Adipocyte (in vitro differentiated cells): ENCODE data around the gene PRKAR2B.

Experiments used
- DNase-seq: peaks from one replicate; pipeline ENCODE4 v3.0.0-alpha.2; 2015; ENCODE audit warnings: low read depth
- H3K27me3 ChIP-seq: replicated peaks from 2 replicates; pipeline ENCODE4 v1.7.0; 2013; ENCODE audit warnings: mild to moderate bottlenecking, low read length, moderate library complexity; ENCODE audit not compliant: control insufficient read depth, insufficient read depth
- H3K36me3 ChIP-seq: 2 replicates; pipeline ENCODE4 v1.7.0; 2013; ENCODE audit warnings: low read length, mild to moderate bottlenecking, moderate library complexity; ENCODE audit not compliant: control insufficient read depth, insufficient read depth, severe bottlenecking
- H3K4me1 ChIP-seq: 2 replicates; pipeline ENCODE4 v1.7.0; 2013; ENCODE audit warnings: mild to moderate bottlenecking, low read length, moderate library complexity; ENCODE audit not compliant: control insufficient read depth, insufficient read depth
- H3K4me3 ChIP-seq: 2 replicates; pipeline ENCODE4 v1.7.0; 2013; ENCODE audit warnings: mild to moderate bottlenecking, low read length, moderate library complexity
- H3K9ac ChIP-seq: 2 replicates; pipeline ENCODE4 v1.7.0; 2013; ENCODE audit warnings: mild to moderate bottlenecking, low read length, moderate library complexity
- H3K9me3 ChIP-seq: 2 replicates; pipeline ENCODE4 v1.7.0; 2013; ENCODE audit warnings: mild to moderate bottlenecking, low read length, moderate library complexity; ENCODE audit not compliant: control insufficient read depth

The PRKAR2B gene

DNA sequence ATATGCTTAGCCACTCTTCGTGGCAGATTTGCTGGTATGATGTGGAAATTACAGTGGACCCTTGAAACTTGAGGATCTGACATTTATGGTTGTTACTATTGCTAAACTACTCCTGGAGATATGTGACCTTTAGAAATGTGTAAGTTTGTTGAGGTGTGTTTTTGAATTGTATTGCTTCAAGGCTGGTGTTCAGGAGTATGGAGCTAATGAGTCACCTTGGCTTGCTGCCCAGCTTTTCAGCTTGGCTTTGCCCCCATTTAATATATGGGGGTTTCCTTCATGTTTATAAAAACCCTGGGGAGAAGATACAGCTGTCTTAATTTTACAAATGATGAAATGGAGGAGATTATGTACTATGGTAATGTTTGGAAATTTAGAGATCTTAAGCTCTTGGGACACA lies 135.9 kb downstream of the PRKAR2B start:
- Histone ChIP-seq H3K9ac (no peak overlapping the region), H3K4me3 (peak overlapping the region; percentile 7), H3K4me1 (peaks cover 19% of the 10 kb centered on the region), H3K27me3 (no peaks in the 10 kb centered on the region), H3K36me3 (peaks cover 41% of the 10 kb centered on the region), H3K9me3 (no peaks in the 10 kb centered on the region)
- DNase-seq: peak; percentile 86

DNA sequence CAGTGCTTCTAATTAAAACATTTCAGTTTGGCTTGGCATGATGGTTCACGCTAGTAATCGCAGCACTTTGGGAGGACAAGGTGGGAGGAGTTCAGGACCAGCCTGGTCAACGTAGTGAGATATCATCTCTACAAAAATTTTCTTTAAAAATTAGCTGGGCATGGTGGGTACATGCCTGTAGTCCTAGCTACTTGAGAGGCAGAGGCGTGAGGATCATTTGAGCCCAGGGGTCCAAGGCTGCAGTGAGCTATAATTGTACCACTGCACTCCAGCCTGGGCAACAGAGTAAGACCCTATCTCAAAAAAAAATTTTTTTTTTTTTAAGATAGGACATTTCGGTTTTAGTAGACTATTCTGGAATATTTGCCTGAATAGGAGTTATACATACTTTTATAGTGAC lies 136.7 kb downstream of the PRKAR2B start:
- Histone ChIP-seq H3K27me3 (no peaks in the 10 kb centered on the region), H3K4me3 (no peak overlapping the region), H3K9me3 (no peaks in the 10 kb centered on the region), H3K36me3 (peaks cover 49% of the 10 kb centered on the region), H3K4me1 (peaks cover 19% of the 10 kb centered on the region), H3K9ac (no peak overlapping the region)
- DNase-seq: no peak

DNA sequence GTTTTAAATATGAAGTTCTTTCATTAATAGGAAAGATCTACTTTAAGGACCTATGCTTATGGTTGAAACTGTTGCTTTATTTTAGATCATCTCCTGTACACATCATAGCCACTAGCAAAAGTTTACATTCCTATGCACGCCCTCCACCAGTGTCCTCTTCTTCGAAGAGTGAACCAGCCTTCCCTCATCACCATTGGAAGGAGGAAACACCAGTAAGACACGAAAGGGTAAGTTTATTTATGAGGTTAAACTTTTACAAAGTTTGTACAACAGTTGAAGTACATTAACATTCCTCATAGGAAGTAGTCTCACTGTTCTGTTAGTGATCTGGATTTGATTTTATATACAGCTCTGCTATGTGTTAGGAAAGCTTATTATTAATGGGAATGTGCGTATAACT lies 141.2 kb downstream of the PRKAR2B start:
- Histone ChIP-seq H3K36me3 (peaks cover 92% of the 10 kb centered on the region), H3K9me3 (no peaks in the 10 kb centered on the region)

DNA sequence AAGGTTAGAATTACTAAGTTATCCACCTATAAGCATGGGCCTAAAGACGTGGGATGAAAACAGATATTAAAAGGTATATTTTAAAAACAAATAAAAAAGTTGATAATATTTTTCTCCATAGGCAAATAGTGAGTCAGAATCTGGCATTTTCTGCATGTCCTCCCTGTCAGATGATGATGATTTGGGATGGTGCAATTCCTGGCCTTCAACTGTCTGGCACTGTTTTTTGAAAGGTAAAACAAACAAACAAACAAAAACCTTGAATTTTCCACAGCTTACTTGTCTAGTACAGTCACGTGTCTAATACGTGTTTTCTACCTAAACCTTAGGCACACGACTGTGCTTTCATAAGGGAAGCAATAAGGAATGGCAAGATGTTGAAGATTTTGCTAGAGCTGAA lies 141.7 kb downstream of the PRKAR2B start:
- Histone ChIP-seq H3K9me3 (no peaks in the 10 kb centered on the region), H3K27me3 (no peaks in the 10 kb centered on the region), H3K4me1 (no peaks in the 10 kb centered on the region), H3K4me3 (no peak overlapping the region), H3K9ac (no peak overlapping the region), H3K36me3 (peaks cover 94% of the 10 kb centered on the region)
- peak; percentile 41 for DNase-seq

More for the DNA sequence above, 141.2 kb downstream of the PRKAR2B start:
- H3K4me3 ChIP-seq: no peak overlapping the region
- H3K4me1 ChIP-seq: peaks cover 4% of the 10 kb centered on the region
- no peak for DNase-seq
- no peaks in the 10 kb centered on the region for H3K27me3 ChIP-seq
- no peak overlapping the region for H3K9ac ChIP-seq

DNA sequence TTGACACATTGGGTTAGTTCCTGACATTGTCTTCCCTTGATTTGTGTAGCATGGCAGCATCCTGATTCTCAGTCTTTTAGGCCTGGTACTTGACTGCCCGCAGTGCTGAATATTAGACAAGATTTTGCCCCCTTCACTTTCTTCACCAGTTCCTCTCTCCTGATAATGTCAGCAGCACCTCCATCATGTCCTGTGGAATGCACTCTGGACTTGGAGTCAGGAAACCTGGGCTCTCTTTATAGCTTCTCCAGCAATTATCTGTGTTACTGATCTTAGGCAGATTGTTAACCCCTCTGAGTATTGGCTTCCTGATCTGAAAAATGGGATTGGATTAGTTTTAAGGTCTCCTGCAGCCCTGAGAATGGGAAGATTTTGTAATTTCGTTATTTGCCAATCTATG lies 143.3 kb downstream of the PRKAR2B start:
- DNase-seq: no peak
- H3K9me3 ChIP-seq: no peaks in the 10 kb centered on the region
- no peaks in the 10 kb centered on the region for H3K4me1 ChIP-seq
- no peaks in the 10 kb centered on the region for H3K27me3 ChIP-seq
- H3K9ac ChIP-seq: no peak overlapping the region
- H3K36me3 ChIP-seq: peaks cover 93% of the 10 kb centered on the region
- H3K4me3 ChIP-seq: no peak overlapping the region

DNA sequence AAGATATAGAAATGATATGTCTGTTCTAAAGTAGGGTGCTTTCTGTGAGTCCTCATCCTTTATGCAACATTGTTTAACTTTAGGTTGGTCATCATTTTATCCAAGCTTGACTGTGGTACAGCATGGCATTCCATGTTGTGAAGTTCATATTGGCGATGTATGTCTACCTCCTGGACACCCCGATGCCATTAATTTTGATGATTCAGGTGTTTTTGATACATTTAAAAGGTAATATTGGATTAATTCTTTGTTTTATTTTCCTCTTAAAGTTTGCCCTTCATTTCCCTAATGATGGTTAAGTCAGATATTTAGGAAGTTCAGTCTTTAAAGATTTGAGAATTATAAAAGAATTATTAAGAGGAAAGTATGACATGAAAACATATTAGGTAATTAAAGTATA lies 145.6 kb downstream of the PRKAR2B start:
- DNase-seq: no peak
- Histone ChIP-seq H3K9ac (no peak overlapping the region), H3K9me3 (no peaks in the 10 kb centered on the region), H3K27me3 (no peaks in the 10 kb centered on the region), H3K4me1 (peaks cover 9% of the 10 kb centered on the region), H3K4me3 (no peak overlapping the region), H3K36me3 (peaks cover 88% of the 10 kb centered on the region)

DNA sequence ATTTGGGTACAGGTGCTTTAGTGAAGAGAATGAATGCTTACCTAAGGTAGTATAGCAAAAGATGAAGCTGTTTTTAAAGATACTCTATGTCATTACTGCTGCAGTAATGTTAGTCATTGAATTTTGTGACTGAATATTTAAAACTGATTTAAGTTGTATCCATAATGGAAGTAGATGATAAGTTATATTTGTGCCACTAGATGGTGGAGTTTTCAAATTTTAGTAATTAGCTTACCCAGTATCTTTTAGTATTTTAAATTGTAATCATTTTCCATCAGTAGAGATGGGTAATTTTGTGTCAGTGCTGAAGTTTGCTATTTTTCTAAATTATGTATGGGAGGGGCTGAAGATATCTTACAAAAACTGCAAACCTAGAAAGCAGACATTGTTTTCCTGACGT lies 149.5 kb downstream of the PRKAR2B start:
- Histone ChIP-seq H3K9me3 (no peaks in the 10 kb centered on the region), H3K9ac (no peak overlapping the region), H3K36me3 (peaks cover 85% of the 10 kb centered on the region), H3K4me3 (no peak overlapping the region), H3K4me1 (peaks cover 9% of the 10 kb centered on the region), H3K27me3 (no peaks in the 10 kb centered on the region)
- DNase-seq: peak; percentile 46

DNA sequence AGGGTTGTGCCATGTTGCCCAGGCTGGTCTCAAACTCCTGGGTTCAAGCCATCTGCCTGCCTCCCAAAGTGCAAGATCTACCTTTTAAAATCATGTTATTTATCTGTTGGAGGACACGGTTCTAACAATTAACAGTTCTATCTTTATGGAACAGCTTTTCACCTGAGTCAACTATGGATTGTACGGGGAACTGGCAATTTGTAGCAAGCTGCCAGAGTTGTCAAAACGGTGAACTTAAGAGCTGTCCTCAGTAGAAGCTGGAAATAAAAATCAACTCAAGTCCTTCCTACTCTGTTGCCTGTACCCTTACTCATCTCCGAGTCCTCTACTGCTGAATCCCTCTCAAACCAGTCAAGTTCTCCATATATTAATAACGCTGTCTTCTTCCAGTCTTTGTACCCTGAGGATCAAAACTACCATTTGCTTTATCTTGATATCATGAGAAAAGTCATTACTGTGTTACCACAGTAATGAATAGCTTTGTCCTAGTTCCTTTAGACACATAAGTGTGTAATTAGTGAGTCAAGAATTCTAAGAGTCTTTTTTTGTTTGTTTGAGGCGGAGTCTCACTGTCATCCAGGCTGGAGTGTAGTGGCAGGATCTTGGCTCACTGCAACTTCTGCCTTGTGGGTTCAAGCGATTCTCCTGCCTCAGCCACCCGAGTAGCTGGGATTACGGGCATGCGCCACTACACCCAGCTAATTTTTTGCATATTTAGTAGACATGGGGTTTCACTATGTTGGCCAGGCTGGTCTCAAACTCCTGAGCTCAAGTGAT lies 152.5 kb downstream of the PRKAR2B start:
- H3K36me3 ChIP-seq: peaks cover 85% of the 10 kb centered on the region
- H3K27me3 ChIP-seq: no peaks in the 10 kb centered on the region
- no peak overlapping the region for H3K4me3 ChIP-seq
- H3K9ac ChIP-seq: no peak overlapping the region
- DNase-seq: no peak
- H3K9me3 ChIP-seq: no peaks in the 10 kb centered on the region
- H3K4me1 ChIP-seq: peaks cover 16% of the 10 kb centered on the region

DNA sequence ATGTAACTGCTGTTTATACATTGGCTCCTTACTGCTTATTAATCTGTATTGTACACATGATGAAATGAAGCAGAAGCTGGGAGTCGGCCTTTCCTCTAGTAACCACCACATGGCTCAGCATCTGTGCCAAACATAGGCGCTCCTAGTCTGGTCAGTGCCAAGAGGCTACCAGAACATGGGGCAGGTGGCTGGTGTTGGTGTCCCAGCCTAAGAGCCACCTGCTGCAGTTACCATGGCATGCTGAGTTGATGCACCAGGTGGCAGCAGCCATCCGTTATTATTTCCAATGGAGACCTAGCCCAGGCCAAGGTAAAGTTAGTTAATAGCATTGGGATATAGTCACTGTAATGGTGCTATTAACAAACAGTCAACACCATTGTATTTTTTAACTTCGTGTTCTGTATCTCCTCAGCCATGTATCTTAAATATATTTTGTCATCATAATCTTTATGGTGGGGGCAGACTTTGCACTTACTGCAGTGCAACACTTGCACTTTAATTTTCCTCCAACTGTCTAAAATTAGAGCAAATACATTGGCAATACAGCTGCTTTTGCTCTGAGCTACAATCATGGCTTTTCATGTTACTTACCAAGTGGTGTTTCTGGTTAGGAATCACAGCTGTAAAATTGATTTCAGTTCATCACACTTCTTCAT lies 157.4 kb downstream of the PRKAR2B start:
- Histone ChIP-seq H3K27me3 (no peaks in the 10 kb centered on the region), H3K4me3 (no peak overlapping the region), H3K9me3 (no peaks in the 10 kb centered on the region), H3K9ac (no peak overlapping the region), H3K36me3 (peaks cover 86% of the 10 kb centered on the region), H3K4me1 (peaks cover 16% of the 10 kb centered on the region)
- DNase-seq: no peak

DNA sequence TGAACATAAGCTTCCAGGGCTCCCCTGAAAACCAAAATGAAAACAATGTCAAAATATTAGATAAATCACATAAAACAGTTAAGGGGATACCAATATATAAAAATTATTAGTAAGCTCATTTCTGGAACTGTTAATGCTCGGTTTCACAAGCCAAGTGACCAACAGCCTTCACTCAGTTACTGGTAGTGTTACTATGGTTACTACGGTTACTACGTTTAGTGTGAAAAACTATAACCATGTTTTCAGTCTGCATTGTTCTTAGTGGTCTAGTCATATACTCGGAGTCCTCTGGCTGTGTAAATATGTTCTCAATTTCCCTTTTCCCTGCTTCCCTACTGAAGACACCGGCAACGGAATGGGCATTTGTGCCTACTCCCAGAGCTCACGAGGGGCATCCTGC lies 159.1 kb downstream of the PRKAR2B start:
- Histone ChIP-seq H3K4me3 (no peak overlapping the region), H3K36me3 (peaks cover 69% of the 10 kb centered on the region), H3K9me3 (no peaks in the 10 kb centered on the region), H3K4me1 (peaks cover 32% of the 10 kb centered on the region), H3K9ac (no peak overlapping the region), H3K27me3 (no peaks in the 10 kb centered on the region)
- no peak for DNase-seq

DNA sequence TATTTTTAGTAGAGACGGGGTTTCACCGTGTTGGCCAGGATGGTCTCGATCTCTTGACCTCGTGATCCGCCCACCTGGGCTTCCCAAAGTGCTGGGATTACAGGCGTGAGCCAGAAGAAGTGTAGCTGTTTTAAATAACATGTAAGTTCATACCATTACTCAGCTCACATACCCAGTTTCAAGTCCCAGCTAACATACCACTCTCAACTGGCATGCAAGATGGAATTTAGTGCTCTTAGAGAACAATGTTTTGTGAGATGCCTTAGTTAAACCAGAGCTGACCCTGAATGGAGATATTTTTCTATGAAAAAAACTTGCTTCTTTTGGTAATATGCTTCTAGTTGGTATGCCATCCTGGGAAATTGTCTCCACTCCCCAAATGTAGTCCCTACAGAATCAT lies 161.6 kb downstream of the PRKAR2B start:
- Histone ChIP-seq H3K9me3 (no peaks in the 10 kb centered on the region), H3K9ac (no peak overlapping the region), H3K4me3 (no peak overlapping the region), H3K36me3 (peaks cover 58% of the 10 kb centered on the region), H3K27me3 (no peaks in the 10 kb centered on the region), H3K4me1 (peaks cover 38% of the 10 kb centered on the region)
- peak; percentile 38 for DNase-seq
